ENCODE data around the gene MINDY1. TPM values are rescaled to one million over a fixed set of nuclear protein-coding genes. Genes with fewer than 3 reads are reported as not detected.

MINDY1 gene
- polyA plus RNA-seq, 3 donors = 11.5 to 25.0 (median 13.2) TPM

DNA sequence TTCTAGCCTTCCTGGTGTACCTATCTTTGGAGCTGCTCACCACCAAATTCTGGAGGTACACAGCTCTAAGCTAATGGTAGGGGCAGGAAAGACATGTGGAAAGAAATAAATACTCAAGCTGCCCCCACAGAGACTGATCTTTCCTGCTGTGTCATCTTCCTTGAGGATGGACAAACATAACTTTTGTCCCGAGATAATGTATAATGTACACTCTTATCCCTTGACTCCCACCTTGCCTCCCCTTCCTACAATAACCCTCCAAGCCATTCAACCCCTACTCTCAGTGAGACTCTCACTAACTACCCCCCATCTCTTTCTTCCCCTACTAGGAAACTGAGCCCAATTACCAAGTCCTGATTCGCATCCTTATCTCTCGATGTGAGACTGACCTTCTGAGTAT is 12.5 kb downstream of the MINDY1 start:
- H3K36me3 ChIP-seq (replicated peaks in 1 of 2; ENCODE audit: control insufficient read depth in 1 of 2, insufficient read depth in 2 of 2, low read length in 2 of 2) = peaks cover 28 to 40% of the 10 kb centered on the region in 2 donors
- WGBS (ENCODE audit: insufficient coverage) = 64% methylated on average over 1 of the region's 3 CpGs

DNA sequence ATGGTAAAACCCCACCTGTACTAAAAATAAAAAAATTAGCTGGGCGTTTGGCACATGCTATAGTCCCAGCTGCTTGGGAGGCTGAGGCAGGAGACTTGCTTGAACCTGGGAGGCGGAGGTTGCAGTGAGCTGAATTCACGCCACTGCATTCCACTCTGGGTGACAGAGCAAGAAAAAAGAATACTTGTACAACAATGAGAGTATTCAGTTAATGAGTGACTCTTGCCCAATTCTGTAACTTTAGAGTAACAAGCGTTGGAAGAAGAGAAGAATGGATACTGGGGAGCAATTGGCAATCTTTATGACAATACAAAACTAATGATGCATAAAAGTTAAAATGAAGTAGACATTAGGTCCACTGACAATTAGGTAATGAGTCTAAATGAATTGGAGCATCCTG is 14.1 kb downstream of the MINDY1 start:
- H3K27ac ChIP-seq (ENCODE audit: low read depth in 1 of 2, low read length in 2 of 2) = no peak overlapping the region
- peaks cover 19 to 24% of the 10 kb centered on the region in 2 donors for H3K36me3 ChIP-seq (replicated peaks in 1 of 2; ENCODE audit: control insufficient read depth in 1 of 2, insufficient read depth in 2 of 2, low read length in 2 of 2)
- Mint-ChIP-seq H3K4me1 (peaks cover 6% of the 10 kb centered on the region), H3K27me3 (ENCODE audit: low read depth in 3 of 3) (peaks cover 0 to 2% (median 2%) of the 10 kb centered on the region in 3 donors), H3K27ac (peak overlapping the region in 1 of 7 donors; percentile 20), H3K36me3 (peaks cover 28 to 30% of the 10 kb centered on the region in 2 donors), H3K4me3 (no peak overlapping the region), H3K9me3 (peaks cover 0 to 3% (median 0%) of the 10 kb centered on the region in 7 donors)
- intact Hi-C loops (cut with micrococcal nuclease) = no loop called here
- H3K9ac ChIP-seq (ENCODE audit: insufficient read depth, low read length, poor library complexity, severe bottlenecking) = no peak overlapping the region
- H3K79me2 ChIP-seq (ENCODE audit: insufficient read depth, low read length) = no peaks in the 10 kb centered on the region
- no peaks in the 10 kb centered on the region for H3K9me3 ChIP-seq (replicated peaks in 1 of 2; ENCODE audit: control insufficient read depth in 1 of 2, insufficient read depth in 1 of 2, low read length in 2 of 2)
- no peak overlapping the region for H3K4me3 ChIP-seq (replicated peaks in 1 of 3; ENCODE audit: low read depth in 2 of 3, low read length in 3 of 3)
- TF ChIP-seq, protein P1, sequence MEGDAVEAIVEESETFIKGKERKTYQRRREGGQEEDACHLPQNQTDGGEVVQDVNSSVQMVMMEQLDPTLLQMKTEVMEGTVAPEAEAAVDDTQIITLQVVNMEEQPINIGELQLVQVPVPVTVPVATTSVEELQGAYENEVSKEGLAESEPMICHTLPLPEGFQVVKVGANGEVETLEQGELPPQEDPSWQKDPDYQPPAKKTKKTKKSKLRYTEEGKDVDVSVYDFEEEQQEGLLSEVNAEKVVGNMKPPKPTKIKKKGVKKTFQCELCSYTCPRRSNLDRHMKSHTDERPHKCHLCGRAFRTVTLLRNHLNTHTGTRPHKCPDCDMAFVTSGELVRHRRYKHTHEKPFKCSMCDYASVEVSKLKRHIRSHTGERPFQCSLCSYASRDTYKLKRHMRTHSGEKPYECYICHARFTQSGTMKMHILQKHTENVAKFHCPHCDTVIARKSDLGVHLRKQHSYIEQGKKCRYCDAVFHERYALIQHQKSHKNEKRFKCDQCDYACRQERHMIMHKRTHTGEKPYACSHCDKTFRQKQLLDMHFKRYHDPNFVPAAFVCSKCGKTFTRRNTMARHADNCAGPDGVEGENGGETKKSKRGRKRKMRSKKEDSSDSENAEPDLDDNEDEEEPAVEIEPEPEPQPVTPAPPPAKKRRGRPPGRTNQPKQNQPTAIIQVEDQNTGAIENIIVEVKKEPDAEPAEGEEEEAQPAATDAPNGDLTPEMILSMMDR (IDR thresholded peaks at IDR 0.05) = no peak
- H3K4me2 ChIP-seq (replicated peaks; ENCODE audit: extremely low read depth, low read length, poor library complexity, severe bottlenecking) = no peak overlapping the region
- no peaks in the 10 kb centered on the region for H3K27me3 ChIP-seq (ENCODE audit: control insufficient read depth in 2 of 2, insufficient read depth in 2 of 2, low read length in 2 of 2)
- no peak for DNase-seq
- no peak overlapping the region for H2AFZ ChIP-seq (ENCODE audit: insufficient read depth, low read depth, low read length, poor library complexity, severe bottlenecking)
- H4K20me1 ChIP-seq (ENCODE audit: insufficient read depth, low read length) = peaks cover 8% of the 10 kb centered on the region
- no CpG with 5 or more reads among the region's 4 CpGs for WGBS (ENCODE audit: insufficient coverage)
- H3K4me1 ChIP-seq (ENCODE audit: control insufficient read depth in 1 of 2, insufficient read depth in 2 of 2, low read length in 2 of 2) = no peaks in the 10 kb centered on the region

More for the DNA sequence above, 12.5 kb downstream of the MINDY1 start:
- Mint-ChIP-seq H3K27me3 (ENCODE audit: low read depth in 3 of 3) (peaks cover 0 to 2% (median 2%) of the 10 kb centered on the region in 3 donors), H3K27ac (peak overlapping the region in 1 of 7 donors; percentile 12), H3K4me1 (peaks cover 11% of the 10 kb centered on the region), H3K4me3 (no peak overlapping the region), H3K9me3 (peaks cover 0 to 3% (median 0%) of the 10 kb centered on the region in 7 donors), H3K36me3 (peaks cover 44 to 46% of the 10 kb centered on the region in 2 donors)
- intact Hi-C loops (cut with micrococcal nuclease) = no loop called here
- Histone ChIP-seq H3K9me3 (replicated peaks in 1 of 2; ENCODE audit: control insufficient read depth in 1 of 2, insufficient read depth in 1 of 2, low read length in 2 of 2) (no peaks in the 10 kb centered on the region), H4K20me1 (ENCODE audit: insufficient read depth, low read length) (peaks cover 8% of the 10 kb centered on the region), H2AFZ (ENCODE audit: insufficient read depth, low read depth, low read length, poor library complexity, severe bottlenecking) (no peak overlapping the region), H3K27ac (ENCODE audit: low read depth in 1 of 2, low read length in 2 of 2) (no peak overlapping the region), H3K79me2 (ENCODE audit: insufficient read depth, low read length) (no peaks in the 10 kb centered on the region), H3K9ac (ENCODE audit: insufficient read depth, low read length, poor library complexity, severe bottlenecking) (no peak overlapping the region), H3K4me3 (replicated peaks in 1 of 3; ENCODE audit: low read depth in 2 of 3, low read length in 3 of 3) (no peak overlapping the region), H3K4me2 (replicated peaks; ENCODE audit: extremely low read depth, low read length, poor library complexity, severe bottlenecking) (no peak overlapping the region), H3K4me1 (ENCODE audit: control insufficient read depth in 1 of 2, insufficient read depth in 2 of 2, low read length in 2 of 2) (peaks cover 5% of the 10 kb centered on the region in 2 donors), H3K27me3 (ENCODE audit: control insufficient read depth in 2 of 2, insufficient read depth in 2 of 2, low read length in 2 of 2) (no peaks in the 10 kb centered on the region)
- no peak for DNase-seq
- TF ChIP-seq, protein P1 (IDR thresholded peaks at IDR 0.05) = no peak
